Mucosa of descending colon (tissue), 3 donors: ENCODE results near the gene WASHC3. TPM values are rescaled to one million over a fixed set of nuclear protein-coding genes. Genes with fewer than 3 reads are reported as not detected.

Experiments
- ATAC-seq: fragments of 200-7000 bp; cut with Tn5 transposase; one replicate; pipeline ENCODE4 v1.9.1; 2020; ENCODE audit warnings: mild to moderate bottlenecking, moderate library complexity
- DNase-seq, 3 donors: peaks; one replicate each; pipeline ENCODE4 v3.0.0-alpha.2; 2020
- H3K36me3 ChIP-seq: fragments of 200-600 bp; one replicate; pipeline ENCODE4 v1.8.0; 2021; ENCODE audit warnings: low read depth, mild to moderate bottlenecking
- H3K4me1 ChIP-seq: fragments of 200-600 bp; one replicate; pipeline ENCODE4 v1.8.0; 2021; ENCODE audit warnings: low read depth, mild to moderate bottlenecking
- H3K4me3 ChIP-seq: fragments of 200-600 bp; one replicate; pipeline ENCODE4 v1.8.0; 2021; ENCODE audit warnings: mild to moderate bottlenecking
- H3K9me3 ChIP-seq: fragments of 200-600 bp; one replicate; pipeline ENCODE4 v1.8.0; 2021; ENCODE audit warnings: mild to moderate bottlenecking
- intact Hi-C, 2 donors: fragments of 100-400 bp; cut with DNase I in 1 of 2; cut with micrococcal nuclease in 1 of 2; formaldehyde crosslinking; loops; one replicate each; pipeline versions ENCODE4 v1.11.0 to v1.11.1; 2022; cut with DNase I, micrococcal nuclease
- total RNA-seq, 3 donors: library from RNA; stranded (reverse); fragmentation: NEBNext Ultra II Directional in 2 of 3; extraction: Animal tissue kit (Norgen Biotek cat#: 25700) in 2 of 3; gene quantifications; one replicate each; pipeline versions ENCODE4 v1.2.1 to v1.2.4, GENCODE V29; 2021 to 2023
- TF ChIP-seq, protein P1 (sequence below): fragments of 200-600 bp; IDR thresholded peaks from one replicate; pipeline ENCODE4 v1.8.0; 2022; ENCODE audit warnings: antibody characterized with exemption, mild to moderate bottlenecking
- donor health status: DM: no; HTN: no; CAD: no; lungs with moderate emphysema.
- donor health status: DM: no; HTN: no; CAD: no.
- donor health status: DM: no; HTN: yes; CAD: no.

WASHC3 gene
- total RNA-seq, 3 donors from 2014 or later: 31.1 to 39.1 (median 34.9) TPM

DNA sequence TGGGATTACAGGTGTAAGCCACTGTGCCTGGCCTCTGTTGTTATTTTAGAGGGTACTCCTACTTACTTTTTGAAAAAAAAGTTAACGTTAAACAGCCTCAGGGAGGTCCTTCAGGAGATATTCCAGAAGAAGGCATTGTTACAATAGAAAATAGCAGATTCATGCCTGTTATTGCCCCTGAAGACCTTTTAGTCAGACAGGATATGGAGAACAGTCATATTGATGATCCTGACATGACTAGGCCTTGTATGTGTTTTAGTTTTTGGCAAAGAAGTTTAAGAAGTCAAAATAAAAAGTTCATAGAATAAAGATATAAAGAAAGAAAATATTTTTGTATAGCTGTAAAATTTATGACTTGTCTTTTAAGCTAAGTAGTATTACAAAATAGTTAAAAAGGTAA is 45.3 kb downstream of the WASHC3 start:
- H3K9me3 ChIP-seq: no peaks in the 10 kb centered on the region
- H3K36me3 ChIP-seq: no peaks in the 10 kb centered on the region
- H3K4me3 ChIP-seq: no peak overlapping the region
- ATAC-seq: no peak
- DNase-seq: no peak
- H3K4me1 ChIP-seq: no peaks in the 10 kb centered on the region
- TF ChIP-seq, protein P1, sequence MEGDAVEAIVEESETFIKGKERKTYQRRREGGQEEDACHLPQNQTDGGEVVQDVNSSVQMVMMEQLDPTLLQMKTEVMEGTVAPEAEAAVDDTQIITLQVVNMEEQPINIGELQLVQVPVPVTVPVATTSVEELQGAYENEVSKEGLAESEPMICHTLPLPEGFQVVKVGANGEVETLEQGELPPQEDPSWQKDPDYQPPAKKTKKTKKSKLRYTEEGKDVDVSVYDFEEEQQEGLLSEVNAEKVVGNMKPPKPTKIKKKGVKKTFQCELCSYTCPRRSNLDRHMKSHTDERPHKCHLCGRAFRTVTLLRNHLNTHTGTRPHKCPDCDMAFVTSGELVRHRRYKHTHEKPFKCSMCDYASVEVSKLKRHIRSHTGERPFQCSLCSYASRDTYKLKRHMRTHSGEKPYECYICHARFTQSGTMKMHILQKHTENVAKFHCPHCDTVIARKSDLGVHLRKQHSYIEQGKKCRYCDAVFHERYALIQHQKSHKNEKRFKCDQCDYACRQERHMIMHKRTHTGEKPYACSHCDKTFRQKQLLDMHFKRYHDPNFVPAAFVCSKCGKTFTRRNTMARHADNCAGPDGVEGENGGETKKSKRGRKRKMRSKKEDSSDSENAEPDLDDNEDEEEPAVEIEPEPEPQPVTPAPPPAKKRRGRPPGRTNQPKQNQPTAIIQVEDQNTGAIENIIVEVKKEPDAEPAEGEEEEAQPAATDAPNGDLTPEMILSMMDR: no peak
- intact Hi-C loops: no loop called here

DNA sequence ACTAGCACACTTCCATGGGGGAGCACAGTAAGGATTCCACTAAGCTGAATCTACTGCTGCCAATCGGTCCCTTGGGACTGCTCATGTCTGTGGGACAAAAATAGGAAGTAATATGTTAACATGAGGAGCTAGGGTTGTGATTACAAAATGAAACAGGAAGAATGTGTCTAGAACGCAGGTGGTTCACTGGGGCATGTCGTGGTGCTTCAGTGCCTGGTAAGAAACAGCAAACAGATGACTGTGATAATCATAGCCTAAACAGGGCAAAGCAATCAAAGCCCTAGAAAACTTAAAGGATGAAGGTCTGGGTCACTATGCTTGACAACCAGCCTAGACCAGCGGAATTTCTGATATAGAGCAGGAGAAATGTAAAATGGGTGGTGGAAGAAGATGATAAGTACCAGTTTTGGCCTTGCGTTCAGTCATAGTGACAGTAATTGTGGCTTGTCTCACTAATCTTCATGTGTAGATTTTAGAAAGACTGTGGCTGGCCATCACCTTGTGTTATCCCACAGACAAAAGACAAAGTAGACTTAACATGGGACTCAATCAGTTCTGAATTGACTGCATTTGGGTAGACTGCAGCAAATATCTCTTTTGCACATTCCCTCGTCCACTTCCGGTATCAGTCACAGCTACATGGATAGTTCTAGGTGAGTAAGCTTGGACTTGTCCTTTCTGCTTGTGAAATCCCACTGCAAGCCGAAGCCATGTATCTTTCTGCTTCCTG is 51.4 kb downstream of the WASHC3 start:
- intact Hi-C loops: no loop called here
- no peak overlapping the region for H3K4me3 ChIP-seq
- ATAC-seq (peak; percentile 66), DNase-seq (peak in 1 of 3 donors; percentile 5)
- H3K4me1 ChIP-seq: no peaks in the 10 kb centered on the region
- H3K9me3 ChIP-seq: no peaks in the 10 kb centered on the region
- H3K36me3 ChIP-seq: no peaks in the 10 kb centered on the region
- TF ChIP-seq, protein P1: no peak

DNA sequence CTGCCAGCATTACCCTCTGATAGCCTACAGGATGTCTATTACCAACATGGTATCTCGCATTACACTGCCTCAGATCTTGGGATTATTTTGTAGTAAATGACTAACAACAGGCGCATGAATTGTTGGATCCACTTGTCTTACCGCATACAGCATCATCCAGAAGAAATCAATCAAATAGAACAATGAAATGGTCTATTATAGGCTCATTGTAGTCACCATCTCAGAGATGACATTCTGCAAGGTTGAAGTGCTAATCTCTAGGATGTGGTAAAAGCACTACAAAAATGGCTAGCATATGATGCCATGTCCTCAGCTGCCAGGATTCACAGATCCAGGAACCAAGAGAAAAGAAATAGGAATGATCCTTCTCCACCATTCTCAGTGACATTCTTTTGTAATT is 52.0 kb downstream of the WASHC3 start:
- TF ChIP-seq, protein P1: no peak
- no peak for DNase-seq
- no peaks in the 10 kb centered on the region for H3K36me3 ChIP-seq
- H3K4me3 ChIP-seq: no peak overlapping the region
- no peak for ATAC-seq
- intact Hi-C loops: no loop called here
- H3K9me3 ChIP-seq: no peaks in the 10 kb centered on the region
- no peaks in the 10 kb centered on the region for H3K4me1 ChIP-seq

DNA sequence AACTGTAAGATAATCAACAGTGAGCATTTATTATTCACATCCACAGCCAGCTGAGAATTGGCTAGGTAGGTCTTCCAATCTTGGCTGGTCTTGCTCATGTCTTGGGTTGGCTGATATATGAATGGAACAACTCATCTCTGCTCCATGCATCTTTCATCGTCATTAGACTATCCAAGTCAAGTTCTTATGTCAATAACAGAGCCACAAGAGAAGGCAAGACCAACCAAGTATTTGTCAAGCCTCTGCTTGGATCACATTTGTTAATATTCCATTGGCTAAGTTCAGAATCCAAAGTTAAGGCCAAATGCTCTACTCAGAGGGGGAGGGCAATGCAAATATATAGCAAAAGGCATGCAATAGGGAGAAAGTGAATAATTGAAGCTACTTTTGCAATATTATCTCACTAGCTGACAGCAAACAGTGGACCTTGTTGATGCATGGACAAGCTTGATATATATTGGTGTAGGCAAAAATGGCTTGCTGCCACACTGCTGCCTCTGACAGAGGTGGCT is 53.1 kb downstream of the WASHC3 start:
- DNase-seq: no peak
- TF ChIP-seq, protein P1: no peak

DNA sequence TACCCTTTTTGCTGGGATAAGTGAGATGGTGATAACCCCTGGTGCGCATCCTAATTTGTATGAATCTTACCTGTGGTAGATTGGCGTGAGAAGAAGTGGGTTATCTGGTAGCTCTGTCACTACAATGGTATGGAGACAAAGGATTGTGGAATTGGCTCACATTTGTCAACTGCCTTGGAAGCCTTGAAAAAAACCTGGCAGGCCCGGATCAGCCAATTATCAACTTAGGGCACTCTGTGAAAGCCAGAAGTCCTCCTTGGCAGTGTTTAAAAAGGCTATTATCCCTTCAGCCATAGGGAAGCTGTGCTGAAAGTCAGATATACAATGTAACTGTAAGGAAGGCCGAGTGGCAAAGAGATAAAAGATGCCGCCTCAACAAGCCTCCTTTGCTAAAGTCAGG is 56.5 kb downstream of the WASHC3 start:
- no peak for DNase-seq
- Histone ChIP-seq H3K36me3 (no peaks in the 10 kb centered on the region), H3K4me1 (no peaks in the 10 kb centered on the region), H3K4me3 (no peak overlapping the region), H3K9me3 (no peaks in the 10 kb centered on the region)
- no peak for ATAC-seq
- TF ChIP-seq, protein P1: no peak
- intact Hi-C loops: no loop called here

More for the DNA sequence above, 53.1 kb downstream of the WASHC3 start:
- ATAC-seq: no peak
- Histone ChIP-seq H3K9me3 (no peaks in the 10 kb centered on the region), H3K36me3 (no peaks in the 10 kb centered on the region), H3K4me1 (no peaks in the 10 kb centered on the region), H3K4me3 (no peak overlapping the region)
- intact Hi-C loops: no loop called here
